SH-SY5Y (cell line): ENCODE results near the gene WNT5A.

Experiments
- GATA2 ChIP-seq: IDR thresholded peaks from 2 replicates; pipeline ENCODE4 v1.6.1; 2011; ENCODE audit warnings: mild to moderate bottlenecking, low read depth, low read length
- GATA3 ChIP-seq: IDR thresholded peaks from 2 replicates; pipeline ENCODE4 v1.6.1; 2011; ENCODE audit warnings: low read depth, mild to moderate bottlenecking, low read length, moderate library complexity

GRCh38 chr3:55511895-55512570 lies 24.9 kb upstream of the WNT5A start:
- TF ChIP-seq GATA2 (no peak), GATA3 (no peak)
